Upper lobe of right lung (tissue), 1 donor: ENCODE measurements around the gene OR6X1. TPM values are rescaled to one million over a fixed set of nuclear protein-coding genes. Genes with fewer than 3 reads are reported as not detected.
"Not testable (repeated sequence)": the region's sequence is repeated elsewhere in the genome, so short reads cannot be mapped to it uniquely, and the experiment has no call there.

Experiments
- ATAC-seq: fragments of 200-7000 bp; cut with Tn5 transposase; one replicate; pipeline ENCODE4 v1.9.1; 2020; ENCODE audit warnings: mild to moderate bottlenecking, moderate library complexity
- DNase-seq: peaks from one replicate; pipeline ENCODE4 v3.0.0-alpha.2; 2020
- H3K27ac ChIP-seq: fragments of 200-600 bp; one replicate; pipeline ENCODE4 v1.8.0; 2022
- H3K27me3 ChIP-seq: fragments of 200-600 bp; one replicate; pipeline ENCODE4 v1.8.0; 2022; ENCODE audit warnings: mild to moderate bottlenecking
- H3K36me3 ChIP-seq: fragments of 200-600 bp; one replicate; pipeline ENCODE4 v1.8.0; 2022
- H3K4me1 ChIP-seq: fragments of 200-600 bp; one replicate; pipeline ENCODE4 v1.8.0; 2022
- H3K4me3 ChIP-seq: fragments of 200-600 bp; one replicate; pipeline ENCODE4 v1.8.0; 2022; ENCODE audit warnings: mild to moderate bottlenecking
- H3K9me3 ChIP-seq: fragments of 200-600 bp; one replicate; pipeline ENCODE4 v1.8.0; 2022
- intact Hi-C: fragments of 100-400 bp; cut with DNase I; formaldehyde crosslinking; loops from one replicate; pipeline ENCODE4 v1.11.0; 2022
- total RNA-seq: library from RNA; stranded (reverse); fragmentation: NEBNext Ultra II Directional; extraction: Animal tissue kit (Norgen Biotek cat#: 25700); gene quantifications from one replicate; pipeline ENCODE4 v1.2.1, GENCODE V29; 2021
- TF ChIP-seq, protein P1 (sequence below): fragments of 200-600 bp; IDR thresholded peaks from one replicate; pipeline ENCODE4 v1.8.0; 2022; ENCODE audit warnings: antibody characterized with exemption
- donor health status: DM: no; HTN: yes; CAD: no; lungs with severe emphysema.

OR6X1 gene
- total RNA-seq, 1 donor from 2014 or later: not detected

GRCh38 chr11:123755344-123755743, 1.0 kb upstream of the OR6X1 start:
- TF ChIP-seq, protein P1, sequence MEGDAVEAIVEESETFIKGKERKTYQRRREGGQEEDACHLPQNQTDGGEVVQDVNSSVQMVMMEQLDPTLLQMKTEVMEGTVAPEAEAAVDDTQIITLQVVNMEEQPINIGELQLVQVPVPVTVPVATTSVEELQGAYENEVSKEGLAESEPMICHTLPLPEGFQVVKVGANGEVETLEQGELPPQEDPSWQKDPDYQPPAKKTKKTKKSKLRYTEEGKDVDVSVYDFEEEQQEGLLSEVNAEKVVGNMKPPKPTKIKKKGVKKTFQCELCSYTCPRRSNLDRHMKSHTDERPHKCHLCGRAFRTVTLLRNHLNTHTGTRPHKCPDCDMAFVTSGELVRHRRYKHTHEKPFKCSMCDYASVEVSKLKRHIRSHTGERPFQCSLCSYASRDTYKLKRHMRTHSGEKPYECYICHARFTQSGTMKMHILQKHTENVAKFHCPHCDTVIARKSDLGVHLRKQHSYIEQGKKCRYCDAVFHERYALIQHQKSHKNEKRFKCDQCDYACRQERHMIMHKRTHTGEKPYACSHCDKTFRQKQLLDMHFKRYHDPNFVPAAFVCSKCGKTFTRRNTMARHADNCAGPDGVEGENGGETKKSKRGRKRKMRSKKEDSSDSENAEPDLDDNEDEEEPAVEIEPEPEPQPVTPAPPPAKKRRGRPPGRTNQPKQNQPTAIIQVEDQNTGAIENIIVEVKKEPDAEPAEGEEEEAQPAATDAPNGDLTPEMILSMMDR: no peak

GRCh38 chr11:123753110-123753509, 1.2 kb downstream of the OR6X1 start:
- H3K4me1 ChIP-seq: no peaks in the 10 kb centered on the region
- TF ChIP-seq, protein P1: no peak
- no peak overlapping the region for H3K4me3 ChIP-seq
- H3K27me3 ChIP-seq: no peaks in the 10 kb centered on the region
- H3K9me3 ChIP-seq: no peaks in the 10 kb centered on the region
- no peak overlapping the region for H3K27ac ChIP-seq
- intact Hi-C loops: no loop called here
- no peak for ATAC-seq
- DNase-seq: no peak
- no peaks in the 10 kb centered on the region for H3K36me3 ChIP-seq

More at GRCh38 chr11:123755344-123755743, 1.0 kb upstream of the OR6X1 start:
- no peaks in the 10 kb centered on the region for H3K4me1 ChIP-seq
- ATAC-seq (no peak), DNase-seq (no peak)
- H3K27me3 ChIP-seq: no peaks in the 10 kb centered on the region
- no peak overlapping the region for H3K4me3 ChIP-seq
- no peak overlapping the region for H3K27ac ChIP-seq
- no peaks in the 10 kb centered on the region for H3K36me3 ChIP-seq
- intact Hi-C loops: no loop called here
- H3K9me3 ChIP-seq: no peaks in the 10 kb centered on the region

DNA sequence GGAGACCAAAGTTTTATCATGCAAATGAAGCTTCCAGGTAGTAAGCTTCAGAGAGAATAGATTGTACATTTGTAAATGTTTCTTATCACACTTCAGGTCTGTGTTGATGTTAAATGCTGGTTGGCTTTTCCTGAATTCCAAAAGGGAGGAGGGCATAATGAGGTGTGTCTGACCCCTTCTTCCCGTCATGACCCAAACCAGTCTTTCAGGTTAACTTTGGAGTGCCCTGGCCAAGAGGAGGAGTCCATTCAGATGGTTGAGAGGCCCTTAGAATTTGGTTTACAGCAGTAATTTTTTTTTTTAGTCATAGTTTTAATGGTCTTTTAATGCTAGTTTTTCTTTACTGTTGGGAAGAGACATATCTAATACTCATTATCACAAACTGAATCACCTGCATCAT, 2.5 kb downstream of the OR6X1 start:
- intact Hi-C loops: no loop called here
- no peaks in the 10 kb centered on the region for H3K36me3 ChIP-seq
- no peaks in the 10 kb centered on the region for H3K4me1 ChIP-seq
- no peak overlapping the region for H3K27ac ChIP-seq
- peak; percentile 60 for ATAC-seq
- no peaks in the 10 kb centered on the region for H3K27me3 ChIP-seq
- DNase-seq: no peak
- no peak overlapping the region for H3K4me3 ChIP-seq
- TF ChIP-seq, protein P1: no peak
- H3K9me3 ChIP-seq: no peaks in the 10 kb centered on the region

DNA sequence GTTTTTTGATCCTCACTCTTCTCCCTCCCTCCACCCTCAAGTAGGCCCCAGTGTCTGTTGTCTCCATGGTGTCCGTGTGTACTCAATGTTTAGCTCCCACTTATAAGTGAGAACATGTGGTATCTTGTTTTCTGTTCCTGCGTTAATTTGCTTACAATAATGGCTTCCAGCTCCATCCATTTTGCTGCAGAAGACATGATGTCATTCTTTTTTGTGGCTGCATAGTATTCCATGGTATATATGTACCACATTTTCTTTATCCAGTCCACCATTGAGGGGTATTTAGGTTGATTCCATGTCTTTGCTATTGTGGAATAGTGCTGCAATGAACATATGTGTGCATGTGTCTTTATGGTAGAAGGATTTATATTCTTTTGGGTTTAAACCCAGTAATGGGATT, 6.0 kb downstream of the OR6X1 start:
- H3K27ac ChIP-seq, H3K4me3 ChIP-seq, H3K4me1 ChIP-seq, ATAC-seq, H3K9me3 ChIP-seq, DNase-seq, H3K36me3 ChIP-seq, H3K27me3 ChIP-seq, intact Hi-C loops: not testable (repeated sequence)

GRCh38 chr11:123745764-123746451, 8.4 kb downstream of the OR6X1 start:
- intact Hi-C loops: no loop called here
- no peaks in the 10 kb centered on the region for H3K36me3 ChIP-seq
- no peak for ATAC-seq
- no peaks in the 10 kb centered on the region for H3K9me3 ChIP-seq
- DNase-seq: no peak
- H3K4me1 ChIP-seq: peaks cover 5% of the 10 kb centered on the region
- TF ChIP-seq, protein P1: no peak
- H3K4me3 ChIP-seq: no peak overlapping the region
- no peaks in the 10 kb centered on the region for H3K27me3 ChIP-seq
- H3K27ac ChIP-seq: no peak overlapping the region

DNA sequence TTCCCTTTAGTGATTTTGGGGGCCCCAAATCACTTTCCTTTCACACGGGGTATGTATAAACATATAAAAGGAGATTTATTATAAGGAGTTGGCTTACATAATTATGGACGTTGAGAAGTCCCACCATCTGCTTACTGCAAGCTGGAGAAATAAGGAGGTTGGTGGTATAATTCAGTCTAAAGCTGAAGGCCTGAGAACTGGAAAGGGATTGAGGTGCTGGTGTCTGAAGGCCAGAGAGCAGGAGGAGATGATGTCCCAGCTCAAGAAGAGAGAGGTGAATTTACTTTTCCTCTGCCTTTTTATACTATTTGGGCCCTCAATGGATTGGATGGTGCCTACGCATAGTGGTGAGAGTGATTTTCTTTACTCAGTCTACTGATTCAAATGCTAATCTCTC, 11.6 kb downstream of the OR6X1 start:
- intact Hi-C loops: no loop called here
- DNase-seq: no peak
- Histone ChIP-seq H3K36me3 (no peaks in the 10 kb centered on the region), H3K27ac (no peak overlapping the region), H3K4me3 (no peak overlapping the region), H3K27me3 (no peaks in the 10 kb centered on the region), H3K4me1 (peaks cover 15% of the 10 kb centered on the region), H3K9me3 (no peaks in the 10 kb centered on the region)
- TF ChIP-seq, protein P1: no peak
- ATAC-seq: no peak
